Ascending aorta (tissue), 2 donors: ENCODE measurements around the gene NEK10. TPM values are rescaled to one million over a fixed set of nuclear protein-coding genes. Genes with fewer than 3 reads are reported as not detected.

Experiments
- DNase-seq, 2 donors: peaks; one replicate each; pipeline ENCODE4 v3.0.0-alpha.2; 2019; ENCODE audit warnings: low spot score in 2 of 2
- H3K27ac ChIP-seq, 2 donors: fragments of 200-600 bp; sonication (generic); one replicate each; pipeline ENCODE4 v1.5.1; 2016 to 2017; ENCODE audit warnings: mild to moderate bottlenecking in 1 of 2
- H3K27me3 ChIP-seq: fragments of 200-600 bp; sonication (generic); one replicate; pipeline ENCODE4 v1.5.1; 2017
- H3K36me3 ChIP-seq, 2 donors: fragments of 200-600 bp; sonication (generic); one replicate each; pipeline ENCODE4 v1.5.1; 2016
- H3K4me1 ChIP-seq, 2 donors: fragments of 200-600 bp; sonication (generic); one replicate each; pipeline ENCODE4 v1.5.1; 2016 to 2017; ENCODE audit warnings: mild to moderate bottlenecking in 1 of 2
- H3K4me3 ChIP-seq, 2 donors: fragments of 200-600 bp; sonication (generic); one replicate each; pipeline ENCODE4 v1.5.1; 2016 to 2017; ENCODE audit warnings: mild to moderate bottlenecking in 1 of 2
- H3K9me3 ChIP-seq, 2 donors: fragments of 200-600 bp; sonication (generic); one replicate each; pipeline ENCODE4 v1.5.1; 2016
- CTCF ChIP-seq, 3 experiments: fragments of 200-600 bp in 2 of 3; fragments of 450-650 bp in 1 of 3; sonication (generic) in 2 of 3; IDR thresholded peaks; one replicate each; pipeline ENCODE4 v1.5.1; 2016 to 2019; ENCODE audit warnings: antibody characterized with exemption in 3 of 3, mild to moderate bottlenecking in 1 of 3, moderate library complexity in 1 of 3
- intact Hi-C: fragments of 100-400 bp; cut with DNase I; formaldehyde crosslinking; loops from one replicate; pipeline ENCODE4 v1.15.1; 2023
- total RNA-seq: library from RNA; depleted of rRNA; stranded (reverse); fragments of >200 nt; gene quantifications from one replicate; pipeline ENCODE4 v1.1.0, GENCODE V29; 2016

The NEK10 gene
- total RNA-seq, 1 donor from 2014 or later: not detected

DNA sequence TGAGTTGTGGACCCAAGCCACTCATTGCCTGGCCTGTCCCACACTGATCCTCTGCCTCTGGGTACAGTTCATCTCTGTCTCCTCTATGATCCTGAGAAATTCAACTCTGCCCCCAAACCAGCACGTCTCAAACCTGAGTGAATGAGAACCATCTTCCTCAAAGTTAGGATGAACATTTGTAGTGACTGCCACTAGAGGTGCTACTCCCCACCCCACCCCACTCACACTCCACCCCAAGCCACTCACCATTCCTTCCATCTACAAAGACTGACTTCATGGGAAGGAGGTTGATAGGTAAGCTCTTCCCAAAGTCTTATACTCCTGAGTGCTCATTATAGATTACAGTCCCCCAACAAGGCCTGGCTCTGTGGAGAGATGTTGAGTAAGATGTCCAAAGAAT lies 43.8 kb downstream of the NEK10 start:
- intact Hi-C loops: no loop called here
- Histone ChIP-seq H3K27ac (no peak overlapping the region), H3K9me3 (no peaks in the 10 kb centered on the region), H3K4me3 (no peak overlapping the region), H3K4me1 (peaks cover 0 to 3% of the 10 kb centered on the region in 2 donors), H3K27me3 (no peaks in the 10 kb centered on the region), H3K36me3 (no peaks in the 10 kb centered on the region)
- no peak for TF ChIP-seq CTCF (IDR thresholded peaks at IDR 0.05)
- DNase-seq: no peak

DNA sequence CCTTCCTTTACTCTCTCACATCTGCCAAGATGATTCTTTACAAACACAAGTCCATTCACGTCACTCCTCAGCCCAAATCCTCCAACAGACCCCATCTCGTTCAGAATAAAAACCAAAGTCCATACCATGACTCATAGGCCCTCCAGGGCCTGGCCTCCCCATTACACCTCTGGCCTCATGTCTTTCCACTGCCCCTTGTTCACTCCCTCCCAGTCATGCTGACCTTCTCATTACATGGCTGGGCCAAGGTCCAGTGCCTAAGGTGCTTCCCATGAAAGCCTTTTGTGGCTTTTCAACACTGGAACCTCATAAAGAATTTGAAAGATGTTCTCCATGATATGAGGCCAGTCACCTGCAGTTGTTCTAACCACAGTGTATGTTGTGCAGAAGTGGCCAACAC lies 44.5 kb downstream of the NEK10 start:
- no peak for TF ChIP-seq CTCF (IDR thresholded peaks at IDR 0.05)
- no peak for DNase-seq
- Histone ChIP-seq H3K36me3 (no peaks in the 10 kb centered on the region), H3K27me3 (no peaks in the 10 kb centered on the region), H3K27ac (no peak overlapping the region), H3K4me3 (no peak overlapping the region), H3K9me3 (no peaks in the 10 kb centered on the region), H3K4me1 (peaks cover 0 to 3% of the 10 kb centered on the region in 2 donors)
- intact Hi-C loops: no loop called here

DNA sequence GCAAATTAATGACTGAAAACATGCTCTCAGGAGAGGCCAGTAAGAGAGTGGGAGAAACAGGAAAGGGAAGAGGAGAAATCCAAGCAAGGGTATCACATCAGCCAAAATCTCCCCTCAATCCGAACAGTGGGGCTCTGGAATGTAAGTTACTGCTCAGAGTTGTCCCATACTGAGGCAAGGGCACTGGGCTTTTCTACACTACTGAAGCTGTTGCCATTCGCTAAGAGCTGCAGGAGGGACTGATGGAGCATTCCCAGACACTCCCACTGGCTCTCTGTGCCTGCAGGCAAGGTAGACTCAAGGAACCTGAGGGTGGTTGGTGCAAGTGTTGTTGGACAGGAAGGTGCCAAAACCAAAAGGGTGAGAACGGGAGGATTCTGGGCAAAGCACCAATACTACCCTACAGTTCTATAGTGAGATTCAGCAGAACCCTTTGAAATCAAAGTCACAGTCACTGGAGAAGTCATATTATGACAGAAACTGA lies 46.1 kb downstream of the NEK10 start:
- Histone ChIP-seq H3K36me3 (no peaks in the 10 kb centered on the region), H3K27me3 (no peaks in the 10 kb centered on the region), H3K9me3 (no peaks in the 10 kb centered on the region), H3K4me3 (no peak overlapping the region), H3K4me1 (peaks cover 0 to 3% of the 10 kb centered on the region in 2 donors), H3K27ac (no peak overlapping the region)
- intact Hi-C loops: no loop called here
- TF ChIP-seq CTCF (IDR thresholded peaks at IDR 0.05): no peak
- no peak for DNase-seq

- TF ChIP-seq CTCF (IDR thresholded peaks at IDR 0.05): no peak
- no peak for DNase-seq
- Histone ChIP-seq H3K4me1 (peaks cover 0 to 3% of the 10 kb centered on the region in 2 donors), H3K9me3 (no peaks in the 10 kb centered on the region), H3K27ac (no peak overlapping the region), H3K36me3 (no peaks in the 10 kb centered on the region), H3K4me3 (no peak overlapping the region), H3K27me3 (no peaks in the 10 kb centered on the region)
- intact Hi-C loops: no loop called here
Measured at GRCh38 chr3:27322634-27323033, 46.5 kb downstream of the NEK10 start.

DNA sequence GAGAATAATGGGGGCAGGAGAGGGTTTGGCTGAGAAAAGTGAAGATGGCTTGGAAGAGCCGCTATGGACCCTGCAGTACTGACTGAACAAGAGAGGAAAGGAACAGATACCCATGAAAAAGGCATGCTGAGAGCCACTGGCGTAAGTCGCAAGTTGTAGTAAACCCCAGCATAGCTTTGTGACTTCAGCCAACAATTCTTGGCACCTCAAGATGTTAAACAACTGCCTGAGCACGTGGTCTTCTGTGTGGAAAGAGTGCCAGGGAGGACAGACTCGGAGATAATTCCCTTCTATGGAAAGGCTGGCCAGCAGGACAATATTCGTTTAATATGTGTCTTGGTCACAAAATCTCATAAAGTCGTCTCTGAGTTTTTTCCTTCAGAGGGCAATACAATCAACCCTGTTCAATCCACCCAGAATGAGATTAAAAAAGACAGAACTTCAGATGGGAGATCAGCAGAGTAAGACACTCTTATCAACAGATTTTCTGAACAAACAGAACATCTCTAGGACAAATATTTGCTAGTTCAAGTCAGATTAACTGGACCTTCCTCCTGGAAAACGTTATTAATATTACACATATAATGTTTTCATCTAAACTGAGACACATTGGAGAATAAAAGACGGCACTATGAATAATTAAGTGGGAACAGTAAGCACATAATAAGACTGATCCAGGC lies 49.2 kb downstream of the NEK10 start:
- Histone ChIP-seq H3K9me3 (no peaks in the 10 kb centered on the region), H3K36me3 (no peaks in the 10 kb centered on the region), H3K27ac (no peak overlapping the region), H3K27me3 (no peaks in the 10 kb centered on the region), H3K4me3 (no peak overlapping the region), H3K4me1 (no peaks in the 10 kb centered on the region)
- no peak for DNase-seq
- intact Hi-C loops: no loop called here
- TF ChIP-seq CTCF (IDR thresholded peaks at IDR 0.05): no peak
